ENCODE results near the gene SLC25A20. TPM values are rescaled to one million over a fixed set of nuclear protein-coding genes. Genes with fewer than 3 reads are reported as not detected.
A peak's percentile ranks its signal among the peaks of the same experiment; 100 is the strongest.

Gene SLC25A20
- total RNA-seq, 1 experiment from 2014 or later = 12.2 TPM

DNA sequence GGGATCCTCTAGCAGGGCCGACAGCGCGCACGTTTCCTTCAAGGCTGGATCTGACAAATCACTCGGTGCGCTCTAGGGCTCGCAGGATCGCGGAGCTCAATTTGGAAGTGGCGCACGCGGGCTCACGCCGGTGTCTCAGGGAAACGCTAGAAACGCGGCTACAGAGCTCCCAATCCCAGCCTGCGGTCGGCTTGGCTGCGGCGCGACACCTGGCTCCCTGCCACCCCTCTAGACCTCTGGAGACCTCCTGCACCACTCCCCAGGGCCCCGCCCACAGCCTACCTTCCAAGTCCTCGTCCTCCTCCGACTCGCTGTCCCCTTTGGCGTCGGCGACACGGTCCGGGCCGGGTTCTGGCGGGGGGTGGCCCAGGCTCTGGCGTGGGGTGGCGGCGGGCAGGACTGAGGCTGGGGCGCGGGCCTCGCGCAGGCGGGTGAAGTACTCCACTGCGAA lies 51.6 kb downstream of the SLC25A20 start:
- peak overlapping the region; percentile 81 for H3K27ac ChIP-seq (ENCODE audit: low read length)
- BruUV-seq (replicated peaks) = no TSS peak
- in situ Hi-C loops (cut with HindIII; ENCODE audit: low pct_unique_long_range_greater_than_20kb, low sequenced_read_pairs) (no loop called here), intact Hi-C loops (cut with micrococcal nuclease; ENCODE audit: unreplicated experiment) (no loop called here)
- ChIA-PET POLR2A (interaction anchor here (0.7 kb wide), 1 partner anchor 1231 kb away, joined by 3 read pairs; no protein-coding TSS in a partner anchor), CTCF (no interaction called here)
- TF ChIP-seq TCF7L2 (IDR thresholded peaks at IDR 0.05; ENCODE audit: low read depth, low read length) (no peak), SIN3A (IDR thresholded peaks at IDR 0.05; ENCODE audit: borderline replicate concordance, insufficient read depth, low read depth, low read length) (no peak), POLR2AphosphoS5 (IDR thresholded peaks at IDR 0.05; ENCODE audit: low read depth, low read length) (no peak)
- TF ChIP-seq, protein P1, sequence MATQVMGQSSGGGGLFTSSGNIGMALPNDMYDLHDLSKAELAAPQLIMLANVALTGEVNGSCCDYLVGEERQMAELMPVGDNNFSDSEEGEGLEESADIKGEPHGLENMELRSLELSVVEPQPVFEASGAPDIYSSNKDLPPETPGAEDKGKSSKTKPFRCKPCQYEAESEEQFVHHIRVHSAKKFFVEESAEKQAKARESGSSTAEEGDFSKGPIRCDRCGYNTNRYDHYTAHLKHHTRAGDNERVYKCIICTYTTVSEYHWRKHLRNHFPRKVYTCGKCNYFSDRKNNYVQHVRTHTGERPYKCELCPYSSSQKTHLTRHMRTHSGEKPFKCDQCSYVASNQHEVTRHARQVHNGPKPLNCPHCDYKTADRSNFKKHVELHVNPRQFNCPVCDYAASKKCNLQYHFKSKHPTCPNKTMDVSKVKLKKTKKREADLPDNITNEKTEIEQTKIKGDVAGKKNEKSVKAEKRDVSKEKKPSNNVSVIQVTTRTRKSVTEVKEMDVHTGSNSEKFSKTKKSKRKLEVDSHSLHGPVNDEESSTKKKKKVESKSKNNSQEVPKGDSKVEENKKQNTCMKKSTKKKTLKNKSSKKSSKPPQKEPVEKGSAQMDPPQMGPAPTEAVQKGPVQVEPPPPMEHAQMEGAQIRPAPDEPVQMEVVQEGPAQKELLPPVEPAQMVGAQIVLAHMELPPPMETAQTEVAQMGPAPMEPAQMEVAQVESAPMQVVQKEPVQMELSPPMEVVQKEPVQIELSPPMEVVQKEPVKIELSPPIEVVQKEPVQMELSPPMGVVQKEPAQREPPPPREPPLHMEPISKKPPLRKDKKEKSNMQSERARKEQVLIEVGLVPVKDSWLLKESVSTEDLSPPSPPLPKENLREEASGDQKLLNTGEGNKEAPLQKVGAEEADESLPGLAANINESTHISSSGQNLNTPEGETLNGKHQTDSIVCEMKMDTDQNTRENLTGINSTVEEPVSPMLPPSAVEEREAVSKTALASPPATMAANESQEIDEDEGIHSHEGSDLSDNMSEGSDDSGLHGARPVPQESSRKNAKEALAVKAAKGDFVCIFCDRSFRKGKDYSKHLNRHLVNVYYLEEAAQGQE (IDR thresholded peaks at IDR 0.05; ENCODE audit: insufficient read depth in 1 of 2, low read depth in 2 of 2, low read length in 1 of 2) = no peak
- TF ChIP-seq, protein P2, sequence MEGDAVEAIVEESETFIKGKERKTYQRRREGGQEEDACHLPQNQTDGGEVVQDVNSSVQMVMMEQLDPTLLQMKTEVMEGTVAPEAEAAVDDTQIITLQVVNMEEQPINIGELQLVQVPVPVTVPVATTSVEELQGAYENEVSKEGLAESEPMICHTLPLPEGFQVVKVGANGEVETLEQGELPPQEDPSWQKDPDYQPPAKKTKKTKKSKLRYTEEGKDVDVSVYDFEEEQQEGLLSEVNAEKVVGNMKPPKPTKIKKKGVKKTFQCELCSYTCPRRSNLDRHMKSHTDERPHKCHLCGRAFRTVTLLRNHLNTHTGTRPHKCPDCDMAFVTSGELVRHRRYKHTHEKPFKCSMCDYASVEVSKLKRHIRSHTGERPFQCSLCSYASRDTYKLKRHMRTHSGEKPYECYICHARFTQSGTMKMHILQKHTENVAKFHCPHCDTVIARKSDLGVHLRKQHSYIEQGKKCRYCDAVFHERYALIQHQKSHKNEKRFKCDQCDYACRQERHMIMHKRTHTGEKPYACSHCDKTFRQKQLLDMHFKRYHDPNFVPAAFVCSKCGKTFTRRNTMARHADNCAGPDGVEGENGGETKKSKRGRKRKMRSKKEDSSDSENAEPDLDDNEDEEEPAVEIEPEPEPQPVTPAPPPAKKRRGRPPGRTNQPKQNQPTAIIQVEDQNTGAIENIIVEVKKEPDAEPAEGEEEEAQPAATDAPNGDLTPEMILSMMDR (IDR thresholded peaks at IDR 0.05) = no peak
- peaks cover 13% of the 10 kb centered on the region; the same call in 1 of the 2 replicates for H3K4me1 ChIP-seq (ENCODE audit: control insufficient read depth, insufficient read depth, low read length)
- DNase-seq (ENCODE audit: low read depth, low spot score) = peak; percentile 8
- H3K9me3 ChIP-seq (ENCODE audit: control insufficient read depth, insufficient read depth, low read depth, low read length) = no peaks in the 10 kb centered on the region
- no peaks in the 10 kb centered on the region for H3K36me3 ChIP-seq (ENCODE audit: control insufficient read depth, insufficient read depth, low read length)
- H3K4me3 ChIP-seq (ENCODE audit: low read depth in 2 of 2, low read length in 2 of 2) = peak overlapping the region; percentile 67 to 76
- no peaks in the 10 kb centered on the region for H3K27me3 ChIP-seq (ENCODE audit: control insufficient read depth, insufficient read depth, low read length)
- ATAC-seq = peak; percentile 87

DNA sequence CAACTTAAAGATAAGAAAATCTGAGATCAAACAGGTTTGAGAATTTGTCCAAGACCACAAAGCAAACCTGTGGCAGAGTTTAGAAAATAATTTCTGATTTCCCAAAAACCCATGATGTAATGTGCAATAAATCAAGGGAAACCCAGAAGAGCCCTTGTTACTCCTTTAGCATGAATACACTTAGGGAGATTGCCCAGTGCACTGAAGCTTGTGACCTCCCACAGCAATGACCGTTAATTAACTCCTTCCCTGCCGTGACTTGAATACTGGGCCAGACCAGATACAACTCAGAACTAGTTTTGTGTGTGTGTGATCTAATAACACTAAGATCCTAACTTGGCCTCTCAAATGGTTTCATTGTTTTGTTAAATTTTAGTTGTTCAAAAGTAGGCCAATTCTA lies 53.5 kb downstream of the SLC25A20 start:
- Histone ChIP-seq H3K4me1 (ENCODE audit: control insufficient read depth, insufficient read depth, low read length) (peaks cover 13% of the 10 kb centered on the region; the same call in 1 of the 2 replicates), H3K4me3 (ENCODE audit: low read depth in 2 of 2, low read length in 2 of 2) (peak overlapping the region; percentile 67 to 76; a peak in 3 of 4 replicates), H3K27ac (ENCODE audit: low read length) (peak overlapping the region; percentile 65), H3K27me3 (ENCODE audit: control insufficient read depth, insufficient read depth, low read length) (no peaks in the 10 kb centered on the region), H3K36me3 (ENCODE audit: control insufficient read depth, insufficient read depth, low read length) (no peaks in the 10 kb centered on the region), H3K9me3 (ENCODE audit: control insufficient read depth, insufficient read depth, low read depth, low read length) (no peaks in the 10 kb centered on the region)
- no TSS peak for BruUV-seq (replicated peaks)
- no peak for DNase-seq (ENCODE audit: low read depth, low spot score)
- ATAC-seq = no peak
- ChIA-PET CTCF (no interaction called here), POLR2A (interaction anchor here (0.6 to 0.7 kb wide), 3 partner anchors 11 to 74 kb away, joined by 3 to 6 read pairs (median 3); partner anchors contain the start of gene ARIH2)
- intact Hi-C loops (cut with micrococcal nuclease; ENCODE audit: unreplicated experiment) = no loop called here
- in situ Hi-C loops (cut with HindIII; ENCODE audit: low pct_unique_long_range_greater_than_20kb, low sequenced_read_pairs) = no loop called here
- TF ChIP-seq, protein P1 (IDR thresholded peaks at IDR 0.05; ENCODE audit: insufficient read depth in 1 of 2, low read depth in 2 of 2, low read length in 1 of 2) = no peak
- TF ChIP-seq TCF7L2 (IDR thresholded peaks at IDR 0.05; ENCODE audit: low read depth, low read length) = no peak
- no peak for TF ChIP-seq POLR2AphosphoS5 (IDR thresholded peaks at IDR 0.05; ENCODE audit: low read depth, low read length)
- TF ChIP-seq SIN3A (IDR thresholded peaks at IDR 0.05; ENCODE audit: borderline replicate concordance, insufficient read depth, low read depth, low read length) = no peak
- TF ChIP-seq, protein P2 (IDR thresholded peaks at IDR 0.05) = no peak

Measured in Panc1 (cell line).